ENCODE results near the gene RHOU.
A peak's percentile ranks its signal among the peaks of the same experiment; 100 is the strongest.
"Not testable (repeated sequence)": the region's sequence is repeated elsewhere in the genome, so short reads cannot be mapped to it uniquely, and the experiment has no call there.

The RHOU gene

GRCh38 chr1:228734881-228735801 lies at the start of gene RHOU:
TSS of gene RHOU (plus strand) at chr1:228735479. CDS start at chr1:228735743, 264 bp downstream.
- peak; percentile 65 to 66 for DNase-seq

GRCh38 chr1:228687587-228687986 lies 47.7 kb upstream of the RHOU start:
- no peak for DNase-seq

GRCh38 chr1:228689255-228689654 lies 46.0 kb upstream of the RHOU start:
- no peak for DNase-seq

GRCh38 chr1:228691211-228691610 lies 44.1 kb upstream of the RHOU start:
- DNase-seq: no peak

GRCh38 chr1:228691926-228692325 lies 43.4 kb upstream of the RHOU start:
- DNase-seq: no peak

GRCh38 chr1:228694447-228694846 lies 40.8 kb upstream of the RHOU start:
- not testable (repeated sequence) for DNase-seq

GRCh38 chr1:228695015-228695955 lies 40.0 kb upstream of the RHOU start:
- no peak for DNase-seq

- no peak for DNase-seq
Measured at GRCh38 chr1:228697207-228698016, 37.9 kb upstream of the RHOU start.

- DNase-seq: no peak
Measured at GRCh38 chr1:228698017-228698329, 37.3 kb upstream of the RHOU start.

GRCh38 chr1:228702433-228702832 lies 32.8 kb upstream of the RHOU start:
- no peak for DNase-seq

- DNase-seq: no peak
Measured at GRCh38 chr1:228706305-228706704, 29.0 kb upstream of the RHOU start.

GRCh38 chr1:228717081-228717480 lies 18.2 kb upstream of the RHOU start:
- DNase-seq: no peak

GRCh38 chr1:228721407-228721806 lies 13.9 kb upstream of the RHOU start:
- no peak for DNase-seq

GRCh38 chr1:228723287-228723686 lies 12.0 kb upstream of the RHOU start:
- DNase-seq: no peak

- no peak for DNase-seq
Measured at GRCh38 chr1:228723921-228724320, 11.4 kb upstream of the RHOU start.

- no peak for DNase-seq
Measured at GRCh38 chr1:228725178-228725577, 10.1 kb upstream of the RHOU start.

GRCh38 chr1:228727681-228728171 lies 7.6 kb upstream of the RHOU start:
- DNase-seq: no peak

GRCh38 chr1:228732426-228732825 lies 2.9 kb upstream of the RHOU start:
- no peak for DNase-seq

GRCh38 chr1:228733576-228733975 lies 1.7 kb upstream of the RHOU start:
- no peak for DNase-seq

GRCh38 chr1:228735871-228736586 lies 750 bp downstream of the RHOU start:
- DNase-seq: peak; percentile 11 to 22

- DNase-seq: no peak
Measured at GRCh38 chr1:228736844-228737445, 1.7 kb downstream of the RHOU start.
